ENCODE results near the gene ADGRB3. TPM values are rescaled to one million over a fixed set of nuclear protein-coding genes. Genes with fewer than 3 reads are reported as not detected.

The ADGRB3 gene
- total and polyA plus RNA-seq, 4 donors = 0.21 to 2.3 (median 0.48) TPM

DNA sequence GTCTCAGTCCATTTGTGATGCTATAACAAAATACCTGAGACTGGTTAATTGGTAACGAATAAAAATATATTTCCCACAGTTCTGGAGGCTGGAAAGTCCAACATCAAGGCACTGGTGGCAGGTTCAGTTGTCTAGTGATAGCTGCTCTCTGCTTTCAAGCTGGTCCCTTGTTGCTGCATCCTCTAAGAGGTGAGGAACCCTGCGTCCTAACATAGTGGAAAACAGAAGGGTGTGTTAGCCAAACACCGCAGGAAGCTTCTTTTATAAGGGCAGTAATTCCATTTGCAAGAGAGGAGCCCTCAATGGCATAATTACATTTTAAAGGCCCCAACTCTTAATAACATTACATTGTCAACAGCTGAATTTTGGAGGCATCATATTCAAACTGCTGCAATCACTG, 372.7 kb downstream of the ADGRB3 start (continued):
- TF ChIP-seq, protein P1, sequence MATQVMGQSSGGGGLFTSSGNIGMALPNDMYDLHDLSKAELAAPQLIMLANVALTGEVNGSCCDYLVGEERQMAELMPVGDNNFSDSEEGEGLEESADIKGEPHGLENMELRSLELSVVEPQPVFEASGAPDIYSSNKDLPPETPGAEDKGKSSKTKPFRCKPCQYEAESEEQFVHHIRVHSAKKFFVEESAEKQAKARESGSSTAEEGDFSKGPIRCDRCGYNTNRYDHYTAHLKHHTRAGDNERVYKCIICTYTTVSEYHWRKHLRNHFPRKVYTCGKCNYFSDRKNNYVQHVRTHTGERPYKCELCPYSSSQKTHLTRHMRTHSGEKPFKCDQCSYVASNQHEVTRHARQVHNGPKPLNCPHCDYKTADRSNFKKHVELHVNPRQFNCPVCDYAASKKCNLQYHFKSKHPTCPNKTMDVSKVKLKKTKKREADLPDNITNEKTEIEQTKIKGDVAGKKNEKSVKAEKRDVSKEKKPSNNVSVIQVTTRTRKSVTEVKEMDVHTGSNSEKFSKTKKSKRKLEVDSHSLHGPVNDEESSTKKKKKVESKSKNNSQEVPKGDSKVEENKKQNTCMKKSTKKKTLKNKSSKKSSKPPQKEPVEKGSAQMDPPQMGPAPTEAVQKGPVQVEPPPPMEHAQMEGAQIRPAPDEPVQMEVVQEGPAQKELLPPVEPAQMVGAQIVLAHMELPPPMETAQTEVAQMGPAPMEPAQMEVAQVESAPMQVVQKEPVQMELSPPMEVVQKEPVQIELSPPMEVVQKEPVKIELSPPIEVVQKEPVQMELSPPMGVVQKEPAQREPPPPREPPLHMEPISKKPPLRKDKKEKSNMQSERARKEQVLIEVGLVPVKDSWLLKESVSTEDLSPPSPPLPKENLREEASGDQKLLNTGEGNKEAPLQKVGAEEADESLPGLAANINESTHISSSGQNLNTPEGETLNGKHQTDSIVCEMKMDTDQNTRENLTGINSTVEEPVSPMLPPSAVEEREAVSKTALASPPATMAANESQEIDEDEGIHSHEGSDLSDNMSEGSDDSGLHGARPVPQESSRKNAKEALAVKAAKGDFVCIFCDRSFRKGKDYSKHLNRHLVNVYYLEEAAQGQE (IDR thresholded peaks at IDR 0.05) = no peak

DNA sequence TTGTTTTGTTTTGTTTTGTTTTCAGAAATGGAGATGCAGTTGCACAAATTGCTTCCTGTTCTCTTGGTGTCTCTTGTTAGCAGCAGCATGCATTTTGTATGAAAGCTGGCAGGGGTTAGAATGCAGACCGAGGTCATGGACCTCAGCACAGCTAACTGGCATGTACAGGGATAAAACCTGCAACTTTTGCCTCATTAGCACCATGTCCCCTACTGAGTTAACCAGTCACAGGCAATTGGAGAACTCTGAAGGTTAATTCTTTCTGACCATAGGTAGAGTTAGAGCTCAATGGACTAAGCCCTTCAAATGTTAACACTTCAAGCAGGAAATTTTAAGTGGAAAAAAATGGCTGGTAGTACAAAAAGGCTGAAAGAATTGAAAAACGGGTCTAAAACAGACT, 377.1 kb downstream of the ADGRB3 start:
- TF ChIP-seq GABPA (IDR thresholded peaks at IDR 0.05 in 1 of 2, conservative IDR thresholded peaks at IDR 0.05 in 1 of 2) = no peak
- TF ChIP-seq NR2F2 (IDR thresholded peaks at IDR 0.05) = no peak
- no peak for TF ChIP-seq HNF4G (IDR thresholded peaks at IDR 0.05)
- no peak for TF ChIP-seq TAF1 (conservative IDR thresholded peaks at IDR 0.05)
- TF ChIP-seq EGR1 (IDR thresholded peaks at IDR 0.05; ENCODE audit: low read depth in 2 of 2) = no peak
- no peak for TF ChIP-seq RXRA (IDR thresholded peaks at IDR 0.05)
- TF ChIP-seq, protein P2, sequence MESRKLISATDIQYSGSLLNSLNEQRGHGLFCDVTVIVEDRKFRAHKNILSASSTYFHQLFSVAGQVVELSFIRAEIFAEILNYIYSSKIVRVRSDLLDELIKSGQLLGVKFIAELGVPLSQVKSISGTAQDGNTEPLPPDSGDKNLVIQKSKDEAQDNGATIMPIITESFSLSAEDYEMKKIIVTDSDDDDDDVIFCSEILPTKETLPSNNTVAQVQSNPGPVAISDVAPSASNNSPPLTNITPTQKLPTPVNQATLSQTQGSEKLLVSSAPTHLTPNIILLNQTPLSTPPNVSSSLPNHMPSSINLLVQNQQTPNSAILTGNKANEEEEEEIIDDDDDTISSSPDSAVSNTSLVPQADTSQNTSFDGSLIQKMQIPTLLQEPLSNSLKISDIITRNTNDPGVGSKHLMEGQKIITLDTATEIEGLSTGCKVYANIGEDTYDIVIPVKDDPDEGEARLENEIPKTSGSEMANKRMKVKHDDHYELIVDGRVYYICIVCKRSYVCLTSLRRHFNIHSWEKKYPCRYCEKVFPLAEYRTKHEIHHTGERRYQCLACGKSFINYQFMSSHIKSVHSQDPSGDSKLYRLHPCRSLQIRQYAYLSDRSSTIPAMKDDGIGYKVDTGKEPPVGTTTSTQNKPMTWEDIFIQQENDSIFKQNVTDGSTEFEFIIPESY (IDR thresholded peaks at IDR 0.05) = no peak
- Histone ChIP-seq H3K9me3 (ENCODE audit: control insufficient read depth in 4 of 4, low read length in 3 of 4) (no peaks in the 10 kb centered on the region), H3K27ac (ENCODE audit: low read depth in 1 of 2, low read length in 2 of 2) (no peak overlapping the region), H3K4me1 (ENCODE audit: control insufficient read depth in 4 of 4, insufficient read depth in 4 of 4, low read length in 3 of 4) (no peaks in the 10 kb centered on the region), H3K36me3 (ENCODE audit: control insufficient read depth in 4 of 4, insufficient read depth in 3 of 4, low read depth in 1 of 4, low read length in 3 of 4) (no peaks in the 10 kb centered on the region), H3K4me3 (ENCODE audit: low read depth in 1 of 3, low read length in 3 of 3) (no peak overlapping the region), H3K9ac (ENCODE audit: low read depth in 1 of 2, low read length in 2 of 2) (no peak overlapping the region), H3K27me3 (ENCODE audit: control insufficient read depth in 4 of 4, insufficient read depth in 4 of 4, low read length in 3 of 4) (peaks cover 0 to 2% (median 0%) of the 10 kb centered on the region in 4 donors)
- 53% methylated on average over 2 of the region's 2 CpGs for WGBS
- no peak for DNase-seq (ENCODE audit: low spot score)

DNA sequence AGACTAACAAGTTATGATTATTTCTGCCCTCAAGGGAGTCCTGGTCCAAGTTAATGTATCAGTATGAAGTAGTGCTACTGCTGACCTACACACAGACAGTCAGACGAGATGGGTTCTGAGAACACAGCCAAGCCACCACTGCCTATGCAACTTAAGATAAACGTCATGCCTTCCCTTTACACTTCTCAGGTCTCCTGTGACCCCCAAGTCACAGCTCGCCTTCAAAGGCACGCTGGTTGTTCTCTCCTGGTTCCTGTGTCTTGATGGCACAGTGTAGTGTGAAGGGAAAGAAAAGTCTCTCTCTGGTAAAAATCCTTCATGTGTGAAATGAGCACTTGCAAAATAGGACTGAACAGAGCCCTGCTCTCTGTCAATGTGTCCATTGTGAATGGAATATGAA, 377.8 kb downstream of the ADGRB3 start:
- H3K4me3 ChIP-seq (ENCODE audit: low read depth in 1 of 3, low read length in 3 of 3) = no peak overlapping the region
- peaks cover 0 to 2% (median 0%) of the 10 kb centered on the region in 4 donors for H3K27me3 ChIP-seq (ENCODE audit: control insufficient read depth in 4 of 4, insufficient read depth in 4 of 4, low read length in 3 of 4)
- H3K9ac ChIP-seq (ENCODE audit: low read depth in 1 of 2, low read length in 2 of 2) = no peak overlapping the region
- 60% methylated on average over 4 of the region's 4 CpGs for WGBS
- no peaks in the 10 kb centered on the region for H3K36me3 ChIP-seq (ENCODE audit: control insufficient read depth in 4 of 4, insufficient read depth in 3 of 4, low read depth in 1 of 4, low read length in 3 of 4)
- H3K4me1 ChIP-seq (ENCODE audit: control insufficient read depth in 4 of 4, insufficient read depth in 4 of 4, low read length in 3 of 4) = no peaks in the 10 kb centered on the region
- H3K27ac ChIP-seq (ENCODE audit: low read depth in 1 of 2, low read length in 2 of 2) = no peak overlapping the region
- no peak for DNase-seq (ENCODE audit: low spot score)
- H3K9me3 ChIP-seq (ENCODE audit: control insufficient read depth in 4 of 4, low read length in 3 of 4) = no peaks in the 10 kb centered on the region
- TF ChIP-seq NR2F2 (IDR thresholded peaks at IDR 0.05) (no peak), HNF4G (IDR thresholded peaks at IDR 0.05) (no peak), YY1 (IDR thresholded peaks at IDR 0.05) (no peak), FOXA2 (IDR thresholded peaks at IDR 0.05) (no peak), EGR1 (IDR thresholded peaks at IDR 0.05; ENCODE audit: low read depth in 2 of 2) (no peak), GABPA (IDR thresholded peaks at IDR 0.05 in 1 of 2, conservative IDR thresholded peaks at IDR 0.05 in 1 of 2) (no peak), HNF4A (conservative IDR thresholded peaks at IDR 0.05) (no peak), FOXA1 (IDR thresholded peaks at IDR 0.05) (no peak), TAF1 (conservative IDR thresholded peaks at IDR 0.05) (no peak), RXRA (IDR thresholded peaks at IDR 0.05) (no peak), JUND (IDR thresholded peaks at IDR 0.05) (no peak), RAD21 (IDR thresholded peaks at IDR 0.05) (no peak), SP1 (IDR thresholded peaks at IDR 0.05) (no peak)
- TF ChIP-seq, protein P3, sequence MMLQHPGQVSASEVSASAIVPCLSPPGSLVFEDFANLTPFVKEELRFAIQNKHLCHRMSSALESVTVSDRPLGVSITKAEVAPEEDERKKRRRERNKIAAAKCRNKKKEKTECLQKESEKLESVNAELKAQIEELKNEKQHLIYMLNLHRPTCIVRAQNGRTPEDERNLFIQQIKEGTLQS (IDR thresholded peaks at IDR 0.05) = no peak
- TF ChIP-seq, protein P4, sequence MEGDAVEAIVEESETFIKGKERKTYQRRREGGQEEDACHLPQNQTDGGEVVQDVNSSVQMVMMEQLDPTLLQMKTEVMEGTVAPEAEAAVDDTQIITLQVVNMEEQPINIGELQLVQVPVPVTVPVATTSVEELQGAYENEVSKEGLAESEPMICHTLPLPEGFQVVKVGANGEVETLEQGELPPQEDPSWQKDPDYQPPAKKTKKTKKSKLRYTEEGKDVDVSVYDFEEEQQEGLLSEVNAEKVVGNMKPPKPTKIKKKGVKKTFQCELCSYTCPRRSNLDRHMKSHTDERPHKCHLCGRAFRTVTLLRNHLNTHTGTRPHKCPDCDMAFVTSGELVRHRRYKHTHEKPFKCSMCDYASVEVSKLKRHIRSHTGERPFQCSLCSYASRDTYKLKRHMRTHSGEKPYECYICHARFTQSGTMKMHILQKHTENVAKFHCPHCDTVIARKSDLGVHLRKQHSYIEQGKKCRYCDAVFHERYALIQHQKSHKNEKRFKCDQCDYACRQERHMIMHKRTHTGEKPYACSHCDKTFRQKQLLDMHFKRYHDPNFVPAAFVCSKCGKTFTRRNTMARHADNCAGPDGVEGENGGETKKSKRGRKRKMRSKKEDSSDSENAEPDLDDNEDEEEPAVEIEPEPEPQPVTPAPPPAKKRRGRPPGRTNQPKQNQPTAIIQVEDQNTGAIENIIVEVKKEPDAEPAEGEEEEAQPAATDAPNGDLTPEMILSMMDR (IDR thresholded peaks at IDR 0.05; ENCODE audit: low read depth, low read length, missing input control) = no peak
- TF ChIP-seq, protein P5, sequence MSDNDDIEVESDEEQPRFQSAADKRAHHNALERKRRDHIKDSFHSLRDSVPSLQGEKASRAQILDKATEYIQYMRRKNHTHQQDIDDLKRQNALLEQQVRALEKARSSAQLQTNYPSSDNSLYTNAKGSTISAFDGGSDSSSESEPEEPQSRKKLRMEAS (IDR thresholded peaks at IDR 0.05) = no peak
- TF ChIP-seq, protein P2 (IDR thresholded peaks at IDR 0.05) = no peak
